ENCODE data around the gene PIH1D1. TPM values are rescaled to one million over a fixed set of nuclear protein-coding genes. Genes with fewer than 3 reads are reported as not detected.

The PIH1D1 gene
- total and polyA plus RNA-seq, 2 of the 8 experiments (the other 6 are each of a cell fraction or from before 2014, with no cell fraction given), result 146 to 195 TPM

DNA sequence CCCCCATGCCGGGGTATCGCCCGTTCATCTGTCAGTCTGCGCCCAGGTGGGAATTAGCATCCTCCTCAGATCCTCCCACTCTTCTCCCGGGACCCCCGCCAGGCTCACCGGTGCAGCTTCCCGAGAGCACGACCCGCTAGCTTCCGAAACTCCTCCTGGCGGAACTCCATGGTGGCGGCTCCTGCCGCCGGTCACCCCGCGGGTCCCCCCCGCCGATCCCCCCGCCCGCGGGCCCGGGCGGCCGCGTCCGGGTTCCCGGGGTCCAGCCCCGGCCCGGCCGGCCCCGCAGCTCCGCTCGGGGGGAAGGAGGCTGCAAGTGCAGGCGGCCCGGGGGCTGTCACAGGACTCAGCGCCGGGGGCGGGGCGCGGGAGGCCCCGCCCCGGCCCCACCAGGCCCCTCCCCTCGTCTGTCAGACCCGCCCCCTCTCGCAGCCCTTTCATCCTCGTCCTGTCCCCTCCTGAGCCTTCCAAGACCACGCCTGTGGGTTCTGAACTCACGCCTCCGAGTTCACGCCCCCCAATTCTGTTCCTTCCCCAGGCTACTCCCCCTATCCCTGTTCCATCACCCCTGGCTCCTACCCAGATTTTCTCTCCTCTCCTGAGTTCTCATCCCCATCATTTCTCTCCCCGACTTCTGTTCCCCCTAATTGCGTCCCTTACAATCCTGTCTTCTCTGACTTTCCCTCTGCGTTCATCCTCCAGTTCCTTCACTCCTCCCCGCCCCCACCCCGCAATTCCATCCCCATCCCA, 10.2 kb downstream of the PIH1D1 start, which contains the start of gene SLC17A7 (continued):
- TF ChIP-seq, protein P1, sequence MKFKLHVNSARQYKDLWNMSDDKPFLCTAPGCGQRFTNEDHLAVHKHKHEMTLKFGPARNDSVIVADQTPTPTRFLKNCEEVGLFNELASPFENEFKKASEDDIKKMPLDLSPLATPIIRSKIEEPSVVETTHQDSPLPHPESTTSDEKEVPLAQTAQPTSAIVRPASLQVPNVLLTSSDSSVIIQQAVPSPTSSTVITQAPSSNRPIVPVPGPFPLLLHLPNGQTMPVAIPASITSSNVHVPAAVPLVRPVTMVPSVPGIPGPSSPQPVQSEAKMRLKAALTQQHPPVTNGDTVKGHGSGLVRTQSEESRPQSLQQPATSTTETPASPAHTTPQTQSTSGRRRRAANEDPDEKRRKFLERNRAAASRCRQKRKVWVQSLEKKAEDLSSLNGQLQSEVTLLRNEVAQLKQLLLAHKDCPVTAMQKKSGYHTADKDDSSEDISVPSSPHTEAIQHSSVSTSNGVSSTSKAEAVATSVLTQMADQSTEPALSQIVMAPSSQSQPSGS (IDR thresholded peaks at IDR 0.05; ENCODE audit: low read length), result no peak
- TF ChIP-seq HDAC2 (IDR thresholded peaks at IDR 0.05; ENCODE audit: borderline replicate concordance in 1 of 2, low read depth in 2 of 2, low read length in 2 of 2), result no peak
- no peak for TF ChIP-seq CTBP2 (IDR thresholded peaks at IDR 0.05; ENCODE audit: borderline replicate concordance, insufficient read depth, insufficient read length, low read length)
- TF ChIP-seq, protein P2, sequence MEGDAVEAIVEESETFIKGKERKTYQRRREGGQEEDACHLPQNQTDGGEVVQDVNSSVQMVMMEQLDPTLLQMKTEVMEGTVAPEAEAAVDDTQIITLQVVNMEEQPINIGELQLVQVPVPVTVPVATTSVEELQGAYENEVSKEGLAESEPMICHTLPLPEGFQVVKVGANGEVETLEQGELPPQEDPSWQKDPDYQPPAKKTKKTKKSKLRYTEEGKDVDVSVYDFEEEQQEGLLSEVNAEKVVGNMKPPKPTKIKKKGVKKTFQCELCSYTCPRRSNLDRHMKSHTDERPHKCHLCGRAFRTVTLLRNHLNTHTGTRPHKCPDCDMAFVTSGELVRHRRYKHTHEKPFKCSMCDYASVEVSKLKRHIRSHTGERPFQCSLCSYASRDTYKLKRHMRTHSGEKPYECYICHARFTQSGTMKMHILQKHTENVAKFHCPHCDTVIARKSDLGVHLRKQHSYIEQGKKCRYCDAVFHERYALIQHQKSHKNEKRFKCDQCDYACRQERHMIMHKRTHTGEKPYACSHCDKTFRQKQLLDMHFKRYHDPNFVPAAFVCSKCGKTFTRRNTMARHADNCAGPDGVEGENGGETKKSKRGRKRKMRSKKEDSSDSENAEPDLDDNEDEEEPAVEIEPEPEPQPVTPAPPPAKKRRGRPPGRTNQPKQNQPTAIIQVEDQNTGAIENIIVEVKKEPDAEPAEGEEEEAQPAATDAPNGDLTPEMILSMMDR (IDR thresholded peaks at IDR 0.05; ENCODE audit: control extremely low read depth in 1 of 3, insufficient read depth in 1 of 3, low read depth in 1 of 3, low read length in 3 of 3), result peak in 1 of 3 experiments; percentile 1; a peak in 1 of 4 replicates
- TF ChIP-seq, protein P3, sequence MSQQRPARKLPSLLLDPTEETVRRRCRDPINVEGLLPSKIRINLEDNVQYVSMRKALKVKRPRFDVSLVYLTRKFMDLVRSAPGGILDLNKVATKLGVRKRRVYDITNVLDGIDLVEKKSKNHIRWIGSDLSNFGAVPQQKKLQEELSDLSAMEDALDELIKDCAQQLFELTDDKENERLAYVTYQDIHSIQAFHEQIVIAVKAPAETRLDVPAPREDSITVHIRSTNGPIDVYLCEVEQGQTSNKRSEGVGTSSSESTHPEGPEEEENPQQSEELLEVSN (IDR thresholded peaks at IDR 0.05), result no peak
- TF ChIP-seq BCL11A (IDR thresholded peaks at IDR 0.05; ENCODE audit: low read depth in 2 of 2, low read length in 2 of 2), result no peak
- TF ChIP-seq EGR1 (IDR thresholded peaks at IDR 0.05; ENCODE audit: borderline replicate concordance, low read depth, low read length), result no peak
- no peak for TF ChIP-seq BACH1 (IDR thresholded peaks at IDR 0.05; ENCODE audit: low read length)
- TF ChIP-seq FOSL1 (IDR thresholded peaks at IDR 0.05; ENCODE audit: insufficient read depth, low read depth, low read length), result no peak

Measured in H1 (cell line).